AG10803 (cell line): Measurements from ENCODE around the gene CHMP4B.

Experiments
- DNase-seq: peaks from one replicate; pipeline ENCODE4 v3.0.0; 2010; ENCODE audit warnings: low read depth
- H3K4me3 ChIP-seq: 2 replicates; pipeline ENCODE4 v1.5.1; 2011; ENCODE audit warnings: mild to moderate bottlenecking, low read length, control low read depth
- TF ChIP-seq, protein P1 (sequence below): conservative IDR thresholded peaks from 2 replicates; pipeline ENCODE4 v1.5.1; 2011; ENCODE audit warnings: mild to moderate bottlenecking, low read length, control low read depth, inconsistent platforms

CHMP4B gene

GRCh38 chr20:33829636-33830035 is 18.5 kb downstream of the CHMP4B start:
- no peak for DNase-seq
- H3K4me3 ChIP-seq, result no peak overlapping the region
- TF ChIP-seq, protein P1, sequence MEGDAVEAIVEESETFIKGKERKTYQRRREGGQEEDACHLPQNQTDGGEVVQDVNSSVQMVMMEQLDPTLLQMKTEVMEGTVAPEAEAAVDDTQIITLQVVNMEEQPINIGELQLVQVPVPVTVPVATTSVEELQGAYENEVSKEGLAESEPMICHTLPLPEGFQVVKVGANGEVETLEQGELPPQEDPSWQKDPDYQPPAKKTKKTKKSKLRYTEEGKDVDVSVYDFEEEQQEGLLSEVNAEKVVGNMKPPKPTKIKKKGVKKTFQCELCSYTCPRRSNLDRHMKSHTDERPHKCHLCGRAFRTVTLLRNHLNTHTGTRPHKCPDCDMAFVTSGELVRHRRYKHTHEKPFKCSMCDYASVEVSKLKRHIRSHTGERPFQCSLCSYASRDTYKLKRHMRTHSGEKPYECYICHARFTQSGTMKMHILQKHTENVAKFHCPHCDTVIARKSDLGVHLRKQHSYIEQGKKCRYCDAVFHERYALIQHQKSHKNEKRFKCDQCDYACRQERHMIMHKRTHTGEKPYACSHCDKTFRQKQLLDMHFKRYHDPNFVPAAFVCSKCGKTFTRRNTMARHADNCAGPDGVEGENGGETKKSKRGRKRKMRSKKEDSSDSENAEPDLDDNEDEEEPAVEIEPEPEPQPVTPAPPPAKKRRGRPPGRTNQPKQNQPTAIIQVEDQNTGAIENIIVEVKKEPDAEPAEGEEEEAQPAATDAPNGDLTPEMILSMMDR, result no peak

GRCh38 chr20:33830371-33830770 is 19.2 kb downstream of the CHMP4B start:
- TF ChIP-seq, protein P1, result no peak
- no peak overlapping the region for H3K4me3 ChIP-seq
- peak; percentile 47 for DNase-seq

GRCh38 chr20:33832103-33832804 is 21.1 kb downstream of the CHMP4B start:
- H3K4me3 ChIP-seq, result no peak overlapping the region
- peak; percentile 15 for DNase-seq
- TF ChIP-seq, protein P1, result no peak

DNA sequence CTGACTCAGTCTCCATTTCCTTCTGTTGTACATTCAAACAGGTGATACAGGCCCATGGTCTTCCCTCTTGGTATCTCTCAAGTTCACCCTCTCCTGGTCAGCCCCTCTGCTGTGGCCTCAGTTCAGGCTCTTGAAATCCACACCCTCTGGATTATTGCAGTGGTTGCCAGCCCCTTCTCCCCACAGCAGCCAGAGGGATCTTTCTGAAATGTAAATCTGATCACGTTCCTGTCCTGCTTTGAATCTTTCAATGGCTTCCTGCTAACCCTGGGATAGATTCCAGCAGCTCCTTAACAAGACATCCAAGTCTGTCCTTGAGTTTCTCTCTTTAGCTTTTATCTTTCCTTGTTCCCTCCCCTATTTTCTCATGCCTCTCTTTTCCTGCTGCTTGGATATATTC is 22.2 kb downstream of the CHMP4B start:
- no peak overlapping the region for H3K4me3 ChIP-seq
- TF ChIP-seq, protein P1, result no peak
- DNase-seq, result no peak

GRCh38 chr20:33835615-33836172 is 24.5 kb downstream of the CHMP4B start:
- H3K4me3 ChIP-seq, result no peak overlapping the region
- peak; percentile 41 for DNase-seq
- TF ChIP-seq, protein P1, result no peak

DNA sequence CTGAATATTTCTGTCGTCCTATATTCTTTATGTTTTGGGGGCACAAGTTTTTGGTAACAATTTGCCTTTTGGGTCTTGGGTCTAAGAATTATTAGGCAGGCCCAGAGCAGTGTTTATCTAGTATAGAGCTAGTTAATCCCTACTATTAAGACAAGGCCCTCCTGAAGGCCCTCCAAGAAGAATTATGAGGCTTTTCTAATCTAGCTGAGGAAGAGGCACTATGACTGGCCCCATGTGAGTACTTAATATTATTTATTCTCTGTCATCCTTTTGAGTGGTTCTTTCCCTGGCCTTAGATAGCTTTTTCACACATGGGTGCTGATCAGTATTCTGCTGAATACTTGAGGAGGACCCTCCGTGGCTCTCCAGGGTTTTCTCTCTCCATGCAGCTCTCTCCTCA is 25.1 kb downstream of the CHMP4B start:
- no peak for DNase-seq
- TF ChIP-seq, protein P1, result no peak
- H3K4me3 ChIP-seq, result no peak overlapping the region
